ENCODE data around the gene CCR5. TPM values are rescaled to one million over a fixed set of nuclear protein-coding genes. Genes with fewer than 3 reads are reported as not detected.

The CCR5 gene
- polyA plus RNA-seq, 3 donors = 0.46 to 0.69 (median 0.51) TPM

- no peak for DNase-seq (ENCODE audit: low read depth in 3 of 3, low spot score in 2 of 3)
These were observed 13.8 kb upstream of the CCR5 start for GRCh38 chr3:46356909-46357308.

- DNase-seq (ENCODE audit: low read depth in 3 of 3, low spot score in 2 of 3) = no peak
These were observed 12.3 kb upstream of the CCR5 start for GRCh38 chr3:46358466-46358865.

- no peak for DNase-seq (ENCODE audit: low read depth in 3 of 3, low spot score in 2 of 3)
These were observed 10.8 kb upstream of the CCR5 start for GRCh38 chr3:46359733-46360493.

GRCh38 chr3:46360907-46361306 is 9.8 kb upstream of the CCR5 start:
- DNase-seq (ENCODE audit: low read depth in 3 of 3, low spot score in 2 of 3) = no peak

- DNase-seq (ENCODE audit: low read depth in 3 of 3, low spot score in 2 of 3) = no peak
These were observed 9.1 kb upstream of the CCR5 start for GRCh38 chr3:46361408-46362283.

GRCh38 chr3:46365041-46365440 is 5.7 kb upstream of the CCR5 start:
- no peak for DNase-seq (ENCODE audit: low read depth in 3 of 3, low spot score in 2 of 3)

- DNase-seq (ENCODE audit: low read depth in 3 of 3, low spot score in 2 of 3) = no peak
These were observed 4.8 kb upstream of the CCR5 start for GRCh38 chr3:46365737-46366524.

- DNase-seq (ENCODE audit: low read depth in 3 of 3, low spot score in 2 of 3) = no peak
These were observed 2.9 kb upstream of the CCR5 start for GRCh38 chr3:46367811-46368210.

- DNase-seq (ENCODE audit: low read depth in 3 of 3, low spot score in 2 of 3) = no peak
These were observed 2.2 kb upstream of the CCR5 start for GRCh38 chr3:46368569-46368968.

GRCh38 chr3:46369151-46369550 is 1.6 kb upstream of the CCR5 start:
- no peak for DNase-seq (ENCODE audit: low read depth in 3 of 3, low spot score in 2 of 3)

- DNase-seq (ENCODE audit: low read depth in 3 of 3, low spot score in 2 of 3) = no peak
These were observed 1.0 kb upstream of the CCR5 start for GRCh38 chr3:46369675-46370132.

- no peak for DNase-seq (ENCODE audit: low read depth in 3 of 3, low spot score in 2 of 3)
These were observed 984 bp downstream of the CCR5 start for GRCh38 chr3:46371519-46372340.

- no peak for DNase-seq (ENCODE audit: low read depth in 3 of 3, low spot score in 2 of 3)
These were observed 2.0 kb downstream of the CCR5 start for GRCh38 chr3:46372492-46373359.

GRCh38 chr3:46374755-46375154 is 4.0 kb downstream of the CCR5 start:
- no peak for DNase-seq (ENCODE audit: low read depth in 3 of 3, low spot score in 2 of 3)

- DNase-seq (ENCODE audit: low read depth in 3 of 3, low spot score in 2 of 3) = no peak
These were observed 4.5 kb downstream of the CCR5 start for GRCh38 chr3:46375218-46375617.

- DNase-seq (ENCODE audit: low read depth in 3 of 3, low spot score in 2 of 3) = no peak
These were observed 5.1 kb downstream of the CCR5 start for GRCh38 chr3:46375814-46376213.

- DNase-seq (ENCODE audit: low read depth in 3 of 3, low spot score in 2 of 3) = peak; percentile 12 to 32 (median 19)
These were observed 7.7 kb downstream of the CCR5 start for GRCh38 chr3:46378426-46378942.

GRCh38 chr3:46380471-46381221 is 9.9 kb downstream of the CCR5 start:
- DNase-seq (ENCODE audit: low read depth in 3 of 3, low spot score in 2 of 3) = no peak

Measured in right renal cortex interstitium (tissue), 3 donors.